Left colon (tissue), 2 donors: ENCODE measurements around the gene BMERB1. TPM values are rescaled to one million over a fixed set of nuclear protein-coding genes. Genes with fewer than 3 reads are reported as not detected.
"Not testable (repeated sequence)": the region's sequence is repeated elsewhere in the genome, so short reads cannot be mapped to it uniquely, and the experiment has no call there.

ENCODE experiments used
- ATAC-seq: fragments of 200-7000 bp; cut with Tn5 transposase; one replicate; pipeline ENCODE4 v1.9.1; 2020; ENCODE audit warnings: mild to moderate bottlenecking, moderate library complexity
- DNase-seq, 2 donors: peaks; one replicate each; pipeline ENCODE4 v3.0.0-alpha.2; 2020
- intact Hi-C, 2 donors: fragments of 100-400 bp; cut with DNase I in 1 of 2; cut with micrococcal nuclease in 1 of 2; formaldehyde crosslinking; loops; one replicate each; pipeline versions ENCODE4 v1.11.2 to v1.14.0; 2022; cut with DNase I, micrococcal nuclease
- total RNA-seq, 2 donors: library from RNA; stranded (reverse); fragmentation: NEBNext Ultra II Directional; extraction: Animal tissue kit (Norgen Biotek cat#: 25700); gene quantifications; one replicate each; pipeline ENCODE4 v1.2.1, GENCODE V29; 2021
- donor health status: DM: no; HTN: no; CAD: no.
- donor health status: DM: yes; HTN: yes; CAD: no.

The BMERB1 gene
- total RNA-seq, 2 donors from 2014 or later, result 5.3 to 10.3 TPM

- intact Hi-C loops, result loop anchor here in 1 of 2 donors (10.0 kb wide), 1 partner anchor 47 kb away; the partner anchor contains the start of gene MARF1
- DNase-seq, result no peak
- ATAC-seq, result no peak
Measured at GRCh38 chr16:15597822-15598647, 163.6 kb downstream of the BMERB1 start.

DNA sequence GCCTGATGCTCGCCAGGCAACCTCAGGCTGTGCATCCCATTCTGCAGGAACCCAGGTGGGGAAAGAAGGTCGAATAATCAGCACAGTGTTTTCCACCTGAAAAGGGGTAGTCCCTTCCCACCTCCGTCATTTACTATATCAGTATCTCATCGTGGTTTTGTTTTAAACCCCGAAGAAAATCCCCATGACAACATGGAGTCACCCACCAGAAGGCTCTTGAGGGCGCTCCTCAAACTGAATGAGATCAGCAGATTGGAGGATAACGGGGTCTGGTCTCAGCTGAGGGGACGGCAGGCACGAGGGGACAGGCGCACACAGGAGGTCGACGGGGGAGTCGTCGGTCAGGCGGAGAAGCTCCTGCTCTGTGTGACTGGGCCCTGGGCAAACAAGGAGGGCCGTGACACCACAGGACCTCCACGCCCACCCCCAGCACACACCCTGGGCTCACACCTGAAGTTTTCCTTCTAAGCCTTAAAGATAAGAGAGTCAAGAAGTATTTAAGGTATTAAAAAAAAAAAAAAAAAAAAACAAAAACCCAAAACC is 164.3 kb downstream of the BMERB1 start:
- ATAC-seq (no peak), DNase-seq (no peak)
- intact Hi-C loops, result loop anchor here in 1 of 2 donors (10.0 kb wide), 1 partner anchor 46 kb away; the partner anchor contains the start of gene MARF1

GRCh38 chr16:15599303-15600070 is 165.1 kb downstream of the BMERB1 start:
- intact Hi-C loops, result loop anchor here in 1 of 2 donors (10.0 kb wide), 1 partner anchor 45 kb away; the partner anchor contains the start of gene MARF1
- DNase-seq (no peak), ATAC-seq (no peak)

DNA sequence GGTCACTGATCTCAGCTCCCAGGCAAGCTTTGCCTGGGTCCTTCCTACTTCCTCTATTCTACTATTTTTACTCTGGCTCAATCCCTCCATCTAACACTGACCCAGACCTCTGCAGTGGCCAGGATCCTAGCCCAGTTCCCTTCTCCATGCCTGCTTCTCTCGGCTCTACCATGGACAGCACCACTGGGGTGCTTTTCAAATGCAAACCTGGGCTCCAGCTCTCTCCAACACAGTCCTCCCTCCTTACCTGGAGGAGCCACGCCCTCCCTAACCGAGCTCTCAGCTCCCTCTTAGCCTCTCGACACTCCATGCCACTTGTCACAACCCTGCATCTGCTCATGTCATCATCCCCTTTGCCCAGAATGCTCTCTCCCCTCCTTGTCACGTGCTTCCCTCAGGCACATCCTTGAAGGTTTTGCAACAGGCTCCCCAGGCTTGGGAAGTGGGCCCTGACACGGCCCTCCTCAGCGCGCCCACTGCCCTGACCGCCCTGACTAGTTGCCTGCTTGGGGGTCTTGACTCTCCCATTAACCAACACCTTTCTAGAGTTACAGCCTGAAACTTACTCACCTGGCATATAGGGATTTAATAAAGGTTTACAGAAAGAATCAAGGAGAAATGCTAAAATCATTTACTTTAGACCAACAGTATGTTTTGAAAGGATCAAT is 167.0 kb downstream of the BMERB1 start:
- DNase-seq, result no peak
- intact Hi-C loops, result no loop called here
- no peak for ATAC-seq

DNA sequence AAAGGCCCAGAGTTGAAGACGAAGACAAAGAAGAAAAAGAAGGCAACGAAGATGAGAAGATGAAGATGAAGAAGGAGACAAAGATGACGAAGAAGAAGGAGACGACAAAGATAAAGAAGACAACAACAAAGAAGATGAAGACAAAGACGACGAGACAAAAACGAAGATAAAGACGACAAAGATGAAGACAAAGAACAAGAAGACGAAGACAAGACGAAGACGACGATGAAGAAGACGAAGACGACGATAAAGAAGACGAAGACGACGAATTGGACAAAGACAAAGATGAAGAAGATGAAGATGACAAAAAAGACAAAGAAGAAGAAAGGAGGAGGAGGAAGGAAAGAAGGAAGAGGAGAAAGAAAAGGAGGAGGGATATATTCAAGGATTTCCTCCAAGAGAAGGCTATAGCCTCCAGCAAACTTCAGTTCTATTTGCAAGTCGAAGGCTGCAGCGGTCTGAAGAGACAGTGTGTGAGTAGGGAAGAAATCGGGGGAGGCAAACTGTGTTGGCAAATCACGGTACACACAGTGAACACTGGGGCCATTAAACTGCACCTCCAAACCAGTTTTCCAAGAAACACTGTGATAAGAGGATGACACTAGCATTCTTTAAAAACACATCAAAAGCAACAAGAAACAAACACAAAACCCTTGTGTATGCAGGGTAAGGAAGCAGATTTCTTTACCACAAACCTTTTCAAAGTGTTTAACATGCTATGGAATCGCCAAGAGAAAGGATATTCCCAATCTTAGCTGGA is 168.1 kb downstream of the BMERB1 start:
- intact Hi-C loops, result no loop called here
- DNase-seq, result no peak
- no peak for ATAC-seq

- ATAC-seq, result no peak
- intact Hi-C loops, result no loop called here
- no peak for DNase-seq
Measured at GRCh38 chr16:15604460-15605440, 170.4 kb downstream of the BMERB1 start.

GRCh38 chr16:15605839-15606517 is 171.6 kb downstream of the BMERB1 start:
- peak; percentile 78 for ATAC-seq
- intact Hi-C loops, result no loop called here
- DNase-seq, result no peak

GRCh38 chr16:15606518-15607220 is 172.3 kb downstream of the BMERB1 start:
- ATAC-seq (peak; percentile 78), DNase-seq (no peak)
- intact Hi-C loops, result no loop called here

DNA sequence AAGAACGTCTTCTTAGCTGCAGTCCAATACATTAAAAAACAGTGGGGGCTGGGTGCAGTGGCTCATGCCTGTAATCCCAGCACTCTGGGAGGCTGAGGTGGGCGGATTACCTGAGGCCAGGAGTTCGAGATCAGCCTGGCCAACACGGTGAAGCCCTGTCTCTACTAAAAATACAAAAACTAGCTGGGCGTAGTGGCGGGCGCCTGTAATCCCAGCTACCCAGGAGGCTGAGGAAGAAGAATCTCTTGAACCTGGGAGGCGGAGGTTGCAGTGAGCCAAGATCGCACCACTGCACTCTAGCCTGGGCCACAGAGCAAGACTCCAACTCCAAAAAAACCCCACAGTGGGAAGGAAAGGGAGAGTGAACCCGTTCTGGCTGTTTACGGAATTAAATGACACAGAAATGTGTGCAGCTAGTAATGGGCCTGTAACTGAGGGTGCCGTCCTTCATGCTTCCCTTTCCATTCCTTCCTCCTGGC is 172.9 kb downstream of the BMERB1 start:
- ATAC-seq, intact Hi-C loops, DNase-seq: not testable (repeated sequence)

DNA sequence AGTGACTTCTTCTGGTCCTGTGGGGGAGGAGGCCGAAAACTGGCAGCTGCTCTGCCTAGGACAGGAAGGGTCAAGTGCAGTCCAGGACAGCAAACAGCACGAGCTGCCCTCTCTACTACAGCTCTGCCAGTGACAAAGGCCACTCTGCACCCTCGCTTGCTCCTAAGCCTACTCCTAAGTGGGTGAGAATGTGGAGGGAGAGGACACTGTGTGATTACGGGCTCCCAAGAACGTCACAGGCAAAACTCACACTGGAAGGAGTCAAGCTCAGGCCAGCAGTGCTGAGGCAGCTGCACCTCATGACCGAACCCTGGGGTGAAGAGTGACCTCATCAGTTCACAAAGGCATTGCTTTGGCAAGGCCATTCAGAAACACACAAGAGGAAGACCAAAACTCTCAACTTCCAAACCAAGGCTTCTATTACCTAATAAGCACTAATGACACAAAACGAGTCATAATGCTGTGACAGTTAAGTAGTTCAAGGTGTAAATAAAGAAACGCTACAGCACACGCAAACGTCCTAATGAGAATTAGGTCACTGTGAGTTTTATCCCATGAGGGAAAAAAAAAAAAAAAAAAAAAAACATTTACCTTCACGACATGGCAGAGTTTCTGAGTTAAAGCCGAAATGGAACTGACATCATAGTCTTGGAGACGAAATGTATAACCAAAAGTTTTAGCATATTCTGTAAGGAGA is 173.5 kb downstream of the BMERB1 start:
- ATAC-seq (peak; percentile 11), DNase-seq (no peak)
- intact Hi-C loops, result no loop called here

DNA sequence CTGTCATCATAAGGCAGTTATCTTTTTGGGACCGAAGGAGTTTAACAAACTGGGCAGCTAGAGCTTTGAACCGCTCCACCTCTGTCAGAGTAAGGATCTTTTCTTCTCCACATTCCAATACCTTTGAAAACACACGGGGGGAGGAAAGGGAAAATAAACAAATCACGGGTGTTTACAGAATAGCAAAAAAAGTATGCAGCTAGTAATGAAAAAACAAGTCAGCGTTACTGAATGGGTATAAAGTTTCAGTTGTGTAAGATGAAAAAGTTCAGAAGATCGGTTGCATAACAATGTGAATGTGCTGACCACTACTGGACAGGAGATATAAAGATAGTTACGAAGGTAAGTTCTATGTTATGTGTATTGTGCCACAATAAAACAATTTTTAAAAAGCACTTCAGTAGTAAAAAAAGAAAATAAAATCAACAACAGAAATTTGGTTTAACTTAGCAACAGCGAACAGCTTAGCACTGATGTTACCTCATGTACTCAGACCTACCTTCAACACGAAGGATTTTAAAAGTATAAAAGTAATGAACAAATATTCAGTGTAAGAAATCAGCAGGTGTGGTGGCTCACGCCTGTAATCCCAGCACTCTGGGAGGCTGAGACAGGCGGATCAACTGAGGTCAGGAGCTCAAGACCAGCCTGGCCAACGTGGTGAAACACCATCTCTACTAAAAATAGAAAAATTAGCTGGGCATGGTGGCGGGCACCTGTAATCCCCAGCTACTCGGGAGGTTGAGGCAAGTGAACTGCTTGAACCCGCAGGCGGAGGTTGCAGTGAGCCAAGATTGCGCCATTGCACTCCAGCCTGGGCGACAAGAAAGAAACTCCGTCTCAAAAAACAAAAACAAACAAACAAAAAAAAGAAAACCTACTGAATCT is 174.3 kb downstream of the BMERB1 start:
- intact Hi-C loops, result no loop called here
- ATAC-seq (no peak), DNase-seq (no peak)

GRCh38 chr16:15609286-15609649 is 174.9 kb downstream of the BMERB1 start:
- ATAC-seq (no peak), DNase-seq (no peak)
- intact Hi-C loops, result no loop called here

DNA sequence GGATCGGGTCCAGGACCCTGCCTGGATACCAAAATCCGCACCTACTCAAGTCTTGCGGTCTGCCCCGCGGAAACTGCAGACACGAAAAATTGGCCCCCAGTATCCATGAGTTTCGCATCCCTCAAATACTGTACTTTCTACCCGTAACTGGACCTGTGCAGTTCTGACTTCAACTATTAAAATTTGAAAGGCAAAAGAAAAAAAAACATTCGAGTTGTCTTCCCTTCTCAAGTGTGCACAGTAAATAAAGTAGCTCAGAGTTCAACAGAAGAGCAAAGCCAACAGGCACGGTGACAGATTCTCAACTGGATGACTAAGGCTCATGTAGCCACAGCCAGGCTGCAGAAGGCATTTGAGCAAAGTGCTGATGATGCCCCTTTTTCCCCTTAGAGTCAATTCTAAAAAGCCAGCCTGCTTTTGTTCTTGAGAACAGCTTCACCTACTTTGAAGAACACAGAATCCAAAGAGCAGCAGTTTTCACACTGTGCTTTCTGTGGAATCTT is 176.0 kb downstream of the BMERB1 start:
- ATAC-seq (no peak), DNase-seq (no peak)
- intact Hi-C loops, result no loop called here

DNA sequence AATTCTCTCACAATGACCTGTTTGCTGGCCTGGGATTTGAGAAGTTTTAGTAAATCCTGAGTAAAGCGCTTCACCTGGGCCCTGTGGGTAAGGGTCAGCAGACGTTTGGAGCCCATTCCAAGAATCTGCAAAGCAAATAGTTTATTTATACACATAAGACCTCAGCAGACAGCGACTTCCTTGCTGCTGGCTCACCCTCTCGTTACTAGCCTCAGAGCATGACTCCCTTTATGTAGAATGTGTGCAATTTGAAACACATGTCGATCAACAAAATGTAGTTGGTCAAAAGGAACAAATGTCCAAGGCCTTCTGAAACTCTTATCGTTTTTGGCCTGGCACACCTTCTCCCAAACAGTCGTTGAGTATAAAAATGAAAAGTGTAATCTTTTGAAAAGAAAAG is 177.2 kb downstream of the BMERB1 start:
- intact Hi-C loops, result no loop called here
- DNase-seq (no peak), ATAC-seq (no peak)
